ENCODE results near the gene TTC17.

The TTC17 gene

DNA sequence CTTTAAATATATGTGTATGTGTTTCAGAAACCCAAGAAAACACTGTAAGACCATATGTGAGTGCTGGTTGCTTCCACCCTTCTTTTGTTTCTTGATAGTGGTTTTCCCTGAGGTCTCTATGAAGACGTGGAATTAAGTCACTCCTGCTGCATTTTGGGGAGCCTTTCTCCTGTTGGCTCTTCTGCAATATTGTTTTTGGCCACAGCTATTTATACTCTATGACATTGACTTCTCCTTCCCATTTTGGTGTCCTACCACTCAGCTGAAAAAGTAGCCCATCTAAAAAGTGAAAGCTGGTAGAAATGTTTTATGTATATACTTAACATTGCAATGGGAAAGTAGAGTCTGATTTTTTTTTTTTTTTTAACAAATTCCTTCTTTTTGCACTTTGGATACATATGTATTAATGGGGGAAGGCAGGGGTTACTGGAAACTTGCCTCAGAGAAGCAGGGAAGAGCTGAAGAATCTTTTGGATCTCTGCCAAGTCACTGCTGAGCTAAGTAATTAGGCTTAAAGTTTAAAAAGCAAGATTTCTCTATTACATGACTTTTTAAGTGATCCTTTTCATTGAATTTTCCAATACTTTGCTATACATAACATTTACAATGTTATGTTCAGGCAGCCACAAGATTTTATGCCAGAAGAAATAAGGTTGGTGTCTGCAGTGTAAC is 1.8 kb downstream of the TTC17 start:
- TF ChIP-seq, protein P1, sequence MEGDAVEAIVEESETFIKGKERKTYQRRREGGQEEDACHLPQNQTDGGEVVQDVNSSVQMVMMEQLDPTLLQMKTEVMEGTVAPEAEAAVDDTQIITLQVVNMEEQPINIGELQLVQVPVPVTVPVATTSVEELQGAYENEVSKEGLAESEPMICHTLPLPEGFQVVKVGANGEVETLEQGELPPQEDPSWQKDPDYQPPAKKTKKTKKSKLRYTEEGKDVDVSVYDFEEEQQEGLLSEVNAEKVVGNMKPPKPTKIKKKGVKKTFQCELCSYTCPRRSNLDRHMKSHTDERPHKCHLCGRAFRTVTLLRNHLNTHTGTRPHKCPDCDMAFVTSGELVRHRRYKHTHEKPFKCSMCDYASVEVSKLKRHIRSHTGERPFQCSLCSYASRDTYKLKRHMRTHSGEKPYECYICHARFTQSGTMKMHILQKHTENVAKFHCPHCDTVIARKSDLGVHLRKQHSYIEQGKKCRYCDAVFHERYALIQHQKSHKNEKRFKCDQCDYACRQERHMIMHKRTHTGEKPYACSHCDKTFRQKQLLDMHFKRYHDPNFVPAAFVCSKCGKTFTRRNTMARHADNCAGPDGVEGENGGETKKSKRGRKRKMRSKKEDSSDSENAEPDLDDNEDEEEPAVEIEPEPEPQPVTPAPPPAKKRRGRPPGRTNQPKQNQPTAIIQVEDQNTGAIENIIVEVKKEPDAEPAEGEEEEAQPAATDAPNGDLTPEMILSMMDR (IDR thresholded peaks at IDR 0.05; ENCODE audit: low read depth, low read length): no peak
- peak; percentile 42 to 53 for DNase-seq (ENCODE audit: low read depth in 2 of 2)
- peak overlapping the region in 1 of 2 donors; percentile 100 for H3K4me3 ChIP-seq (replicated peaks in 1 of 2; ENCODE audit: low read depth in 2 of 2, low read length in 2 of 2)

DNA sequence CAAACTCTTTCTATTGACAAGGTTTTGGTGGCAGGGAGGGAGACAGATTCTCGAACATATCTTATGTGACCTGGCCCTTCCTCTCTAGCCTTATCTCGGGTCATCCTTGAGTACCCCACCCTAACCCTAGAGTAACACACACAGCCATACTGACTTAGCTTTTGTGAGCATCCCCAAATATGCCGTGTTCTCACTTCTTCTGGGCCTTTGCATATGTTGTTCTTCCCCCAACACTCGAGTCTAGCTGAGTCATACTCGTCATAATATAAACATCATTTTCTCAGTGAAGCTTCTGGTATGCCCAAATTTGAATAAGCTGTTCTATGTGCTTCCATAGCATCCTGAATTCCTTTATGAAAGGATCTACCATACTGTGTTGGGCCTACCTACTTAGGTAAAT is 8.0 kb downstream of the TTC17 start:
- TF ChIP-seq, protein P1 (IDR thresholded peaks at IDR 0.05; ENCODE audit: low read depth, low read length): no peak
- peak in 1 of 2 donors; percentile 57 for DNase-seq (ENCODE audit: low read depth in 2 of 2)
- no peak overlapping the region for H3K4me3 ChIP-seq (replicated peaks in 1 of 2; ENCODE audit: low read depth in 2 of 2, low read length in 2 of 2)

DNA sequence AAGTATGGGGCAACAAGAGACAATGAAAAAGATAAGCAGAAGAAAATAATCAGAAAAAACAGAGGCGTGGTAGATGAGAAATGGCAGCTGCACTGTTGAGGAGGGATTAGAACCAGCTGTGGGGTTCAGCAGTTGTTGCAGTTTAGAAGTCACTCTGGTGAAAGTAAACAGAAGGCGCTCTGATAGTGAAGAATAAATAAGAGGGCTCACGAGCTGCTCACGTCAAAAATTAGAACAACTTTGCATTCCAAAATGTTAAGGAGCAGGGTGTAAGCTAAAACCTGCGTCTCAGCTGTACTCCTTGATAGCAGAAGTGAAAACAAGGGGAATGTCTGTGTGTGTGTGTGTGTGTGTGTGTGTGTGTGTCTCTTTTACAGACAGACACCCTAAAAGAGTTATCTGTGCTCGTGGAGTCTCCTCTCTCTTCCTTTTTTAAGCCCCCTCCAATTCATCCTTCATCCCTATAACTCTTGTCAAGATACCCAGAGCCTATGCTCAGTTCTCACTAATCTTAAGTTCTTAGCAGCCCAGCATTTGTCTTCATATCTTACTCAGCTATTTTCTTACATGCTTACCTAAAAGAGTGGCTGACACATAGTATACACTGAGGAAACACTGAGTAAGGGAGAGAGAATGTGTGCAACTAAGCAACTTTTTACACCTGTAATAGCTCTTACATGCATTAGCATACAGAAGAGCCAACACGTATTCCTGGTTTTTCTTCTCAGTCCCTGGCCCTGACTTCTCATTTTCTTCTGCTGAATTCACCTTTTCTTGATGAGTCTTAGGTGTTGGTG is 8.9 kb downstream of the TTC17 start:
- TF ChIP-seq, protein P1 (IDR thresholded peaks at IDR 0.05; ENCODE audit: low read depth, low read length): no peak
- H3K4me3 ChIP-seq (replicated peaks in 1 of 2; ENCODE audit: low read depth in 2 of 2, low read length in 2 of 2): no peak overlapping the region
- DNase-seq (ENCODE audit: low read depth in 2 of 2): peak; percentile 14 to 15

DNA sequence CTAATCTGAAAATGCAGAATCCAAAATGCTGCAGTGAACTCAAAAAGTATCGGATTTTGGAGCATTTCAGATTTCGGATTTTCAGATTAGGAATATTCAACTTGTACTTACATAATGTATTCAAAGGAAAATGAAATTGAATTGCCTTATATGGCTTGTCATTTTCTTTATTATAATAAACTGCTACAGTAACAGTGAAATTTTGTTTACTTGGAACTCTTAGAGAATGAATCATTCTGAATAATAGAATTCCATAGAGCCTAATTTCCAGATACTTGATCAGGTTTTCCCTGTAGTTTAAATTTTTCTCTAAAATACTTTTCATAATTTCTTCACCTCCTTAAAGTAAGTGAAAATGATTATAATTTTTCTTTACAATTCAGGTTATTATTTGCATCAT is 17.3 kb downstream of the TTC17 start:
- TF ChIP-seq, protein P1 (IDR thresholded peaks at IDR 0.05; ENCODE audit: low read depth, low read length): no peak
- peak in 1 of 2 donors; percentile 31 for DNase-seq (ENCODE audit: low read depth in 2 of 2)
- no peak overlapping the region for H3K4me3 ChIP-seq (replicated peaks in 1 of 2; ENCODE audit: low read depth in 2 of 2, low read length in 2 of 2)

DNA sequence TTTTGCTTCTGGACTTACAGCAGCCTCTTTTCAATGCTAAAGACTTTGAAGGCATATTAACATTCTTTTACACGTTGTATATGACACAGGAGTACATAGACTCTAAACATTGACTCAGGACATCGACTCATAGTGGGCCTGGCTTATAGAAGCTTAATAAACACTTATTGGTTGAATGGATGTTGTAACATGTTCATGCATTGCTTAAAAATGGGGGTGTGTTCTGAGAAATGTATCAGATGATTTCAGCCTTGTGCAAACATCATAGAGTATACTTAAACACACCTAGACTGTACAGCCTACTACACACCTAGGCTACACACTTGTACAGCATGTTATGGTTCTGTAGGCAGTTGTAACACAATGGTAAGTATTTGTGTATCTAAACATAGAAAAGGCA is 17.9 kb downstream of the TTC17 start:
- H3K4me3 ChIP-seq (replicated peaks in 1 of 2; ENCODE audit: low read depth in 2 of 2, low read length in 2 of 2): no peak overlapping the region
- DNase-seq (ENCODE audit: low read depth in 2 of 2): peak; percentile 52 to 92
- TF ChIP-seq, protein P1 (IDR thresholded peaks at IDR 0.05; ENCODE audit: low read depth, low read length): no peak

DNA sequence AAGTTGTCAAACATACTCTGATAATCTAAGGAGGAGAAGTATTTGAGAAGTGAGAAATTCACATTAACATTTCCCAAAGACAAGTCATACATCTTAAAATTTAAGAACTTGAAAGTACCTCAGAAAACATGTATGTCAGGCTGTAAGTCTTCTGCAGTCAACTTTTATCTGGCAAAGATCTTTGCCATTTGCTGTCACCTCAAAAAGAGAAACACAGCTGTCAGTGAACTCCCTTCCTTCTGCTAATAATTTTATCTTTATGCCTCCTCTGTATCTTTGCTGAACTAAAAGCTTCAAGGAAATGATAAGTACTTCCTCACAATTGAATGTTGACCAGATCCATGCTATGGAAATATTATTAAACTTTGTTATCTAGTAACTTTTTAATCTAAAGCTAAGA is 18.7 kb downstream of the TTC17 start:
- DNase-seq (ENCODE audit: low read depth in 2 of 2): no peak
- H3K4me3 ChIP-seq (replicated peaks in 1 of 2; ENCODE audit: low read depth in 2 of 2, low read length in 2 of 2): no peak overlapping the region
- TF ChIP-seq, protein P1 (IDR thresholded peaks at IDR 0.05; ENCODE audit: low read depth, low read length): no peak

Data from cardiac fibroblast (primary cell).